ENCODE data around the gene APH1B. TPM values are rescaled to one million over a fixed set of nuclear protein-coding genes. Genes with fewer than 3 reads are reported as not detected.

APH1B gene
- total and polyA plus RNA-seq, 2 donors (not counting 3 experiments of a cell fraction or from before 2014, with no cell fraction given), result 14.6 to 24.6 TPM

- Histone ChIP-seq H3K79me2 (ENCODE audit: control insufficient read depth, insufficient read depth, low read length) (no peaks in the 10 kb centered on the region), H3K27ac (ENCODE audit: insufficient read depth, low read depth, low read length) (no peak overlapping the region), H3K9me3 (replicated peaks; ENCODE audit: control insufficient read depth, insufficient read depth, low read length) (no peaks in the 10 kb centered on the region), H3K9me1 (replicated peaks; ENCODE audit: control insufficient read depth, extremely low read depth, insufficient read depth, low read length) (no peaks in the 10 kb centered on the region), H3K27me3 (ENCODE audit: control insufficient read depth in 2 of 2, insufficient read depth in 2 of 2, low read length in 2 of 2) (peaks cover 0 to 2% of the 10 kb centered on the region in 2 experiments), H3K9ac (replicated peaks; ENCODE audit: extremely low read depth, insufficient read depth, low read length) (no peak overlapping the region), H2AFZ (ENCODE audit: low read depth, low read length) (no peak overlapping the region), H3K36me3 (ENCODE audit: control insufficient read depth in 2 of 2, extremely low read depth in 1 of 2, insufficient read depth in 2 of 2, low read length in 2 of 2) (no peaks in the 10 kb centered on the region), H4K20me1 (replicated peaks; ENCODE audit: control insufficient read depth, extremely low read depth, insufficient read depth, low read length) (no peaks in the 10 kb centered on the region), H3K4me2 (ENCODE audit: insufficient read depth, low read length) (no peak overlapping the region), H3K4me1 (ENCODE audit: control insufficient read depth, extremely low read depth, insufficient read depth, low read length) (peaks cover 10% of the 10 kb centered on the region), H3K4me3 (replicated peaks in 1 of 3; ENCODE audit: insufficient read depth in 1 of 3, low read depth in 1 of 3, low read length in 3 of 3) (no peak overlapping the region)
- TF ChIP-seq GATA2 (IDR thresholded peaks at IDR 0.05; ENCODE audit: insufficient read depth, insufficient read length, low read depth, low read length), result no peak
- TF ChIP-seq MAX (IDR thresholded peaks at IDR 0.05; ENCODE audit: insufficient read depth, insufficient read length), result no peak
- no peak for TF ChIP-seq EZH2 (IDR thresholded peaks at IDR 0.05; ENCODE audit: borderline replicate concordance, low read depth, low read length, severe bottlenecking)
- TF ChIP-seq MYC (IDR thresholded peaks at IDR 0.05; ENCODE audit: low read depth, low read length), result no peak
- TF ChIP-seq POLR2A (IDR thresholded peaks at IDR 0.05; ENCODE audit: low read depth, low read length), result no peak
- no peak for TF ChIP-seq FOS (IDR thresholded peaks at IDR 0.05; ENCODE audit: borderline replicate concordance, insufficient read depth, low read length)
- no peak for TF ChIP-seq POLR2AphosphoS5 (IDR thresholded peaks at IDR 0.05; ENCODE audit: insufficient read depth, low read depth, low read length)
- no peak for TF ChIP-seq CTCF (IDR thresholded peaks at IDR 0.05; ENCODE audit: extremely low read depth in 1 of 2, insufficient read depth in 1 of 2, low read depth in 1 of 2, low read length in 2 of 2)
- TF ChIP-seq JUN (IDR thresholded peaks at IDR 0.05; ENCODE audit: borderline replicate concordance, insufficient read depth, insufficient read length, low read depth), result no peak
- ChIA-PET POLR2A (no interaction called here), CTCF (interaction anchor here (0.9 to 1.2 kb wide), 4 partner anchors 11 to 67 kb away, joined by 3 to 5 read pairs (median 3); no protein-coding TSS in a partner anchor)
- DNase-seq (ENCODE audit: low read depth, low spot score), result no peak
- intact Hi-C loops (cut with micrococcal nuclease), result no loop called here
- no peak for FAIRE-seq
- BruUV-seq (replicated peaks), result no TSS peak
- dilution Hi-C loops (cut with MboI; ENCODE audit: extremely low pct_ligation_motif_present, low sequenced_read_pairs), result no loop called here
These were observed 58.3 kb downstream of the APH1B start for GRCh38 chr15:63335543-63336240.
